Neural progenitor cell (in vitro differentiated cells): Measurements from ENCODE around the gene PXDN. TPM values are rescaled to one million over a fixed set of nuclear protein-coding genes. Genes with fewer than 3 reads are reported as not detected.

Source experiments
- DNase-seq: peaks from one replicate; pipeline ENCODE4 v3.0.0-alpha.2; 2016; ENCODE audit warnings: low spot score
- H2AFZ ChIP-seq: fragments of 200-600 bp; sonication (generic); replicated peaks from 2 replicates; pipeline ENCODE4 v1.6.1; 2016; ENCODE audit warnings: antibody characterized with exemption
- H3F3A ChIP-seq: fragments of 200-600 bp; sonication (generic); 2 replicates; pipeline ENCODE4 v1.6.1; 2016; ENCODE audit warnings: antibody characterized with exemption, low read depth
- H3K27ac ChIP-seq: fragments of 200-600 bp; sonication (generic); 2 replicates; pipeline ENCODE4 v1.5.1; 2016; ENCODE audit warnings: mild to moderate bottlenecking
- H3K27me3 ChIP-seq: fragments of 200-600 bp; sonication (generic); 2 replicates; pipeline ENCODE4 v1.6.1; 2016; ENCODE audit warnings: mild to moderate bottlenecking, moderate library complexity
- H3K36me3 ChIP-seq: fragments of 200-600 bp; sonication (generic); 2 replicates; pipeline ENCODE4 v1.5.1; 2016
- H3K4me1 ChIP-seq: fragments of 200-600 bp; sonication (generic); 2 replicates; pipeline ENCODE4 v1.6.1; 2016; ENCODE audit warnings: mixed run types
- H3K4me2 ChIP-seq: fragments of 200-600 bp; sonication (generic); 2 replicates; pipeline ENCODE4 v1.6.1; 2016
- H3K4me3 ChIP-seq: fragments of 200-600 bp; sonication (generic); 2 replicates; pipeline ENCODE4 v1.5.1; 2016
- H3K79me2 ChIP-seq: fragments of 200-600 bp; sonication (generic); 2 replicates; pipeline ENCODE4 v1.6.1; 2016; ENCODE audit warnings: low read depth
- H3K9ac ChIP-seq: fragments of 200-600 bp; sonication (generic); 2 replicates; pipeline ENCODE4 v1.6.1; 2016
- H3K9me3 ChIP-seq: fragments of 200-600 bp; sonication (generic); 2 replicates; pipeline ENCODE4 v1.5.1; 2016; ENCODE audit warnings: low read depth
- H4K20me1 ChIP-seq: fragments of 200-600 bp; sonication (generic); 2 replicates; pipeline ENCODE4 v1.6.1; 2016; ENCODE audit warnings: low read depth
- H3K27ac Mint-ChIP-seq: 3 replicates; pipeline ENCODE4 v1.8.0; 2021; ENCODE audit warnings: mixed read lengths
- H3K27me3 Mint-ChIP-seq: 2 replicates; pipeline ENCODE4 v1.8.0; 2022; ENCODE audit warnings: low read depth, mild to moderate bottlenecking, inconsistent platforms, moderate library complexity, mixed read lengths; ENCODE audit not compliant: insufficient read depth
- H3K36me3 Mint-ChIP-seq: 3 replicates; pipeline ENCODE4 v1.8.0; 2021; ENCODE audit warnings: mixed read lengths
- H3K4me1 Mint-ChIP-seq: 3 replicates; pipeline ENCODE4 v1.8.0; 2021; ENCODE audit warnings: mixed read lengths
- H3K4me3 Mint-ChIP-seq: 3 replicates; pipeline ENCODE4 v1.8.0; 2021; ENCODE audit warnings: mild to moderate bottlenecking, moderate library complexity, mixed read lengths
- H3K9me3 Mint-ChIP-seq: 3 replicates; pipeline ENCODE4 v1.8.0; 2020; ENCODE audit warnings: mixed read lengths
- CTCF ChIP-seq: fragments of 200-600 bp; sonication (generic); IDR thresholded peaks from 2 replicates; pipeline ENCODE4 v1.5.1; 2017; ENCODE audit warnings: antibody characterized with exemption, mild to moderate bottlenecking
- EZH2 ChIP-seq: fragments of 200-600 bp; sonication (generic); IDR thresholded peaks from 2 replicates; pipeline ENCODE4 v1.6.1; 2017; ENCODE audit warnings: antibody characterized with exemption, mild to moderate bottlenecking, moderate library complexity
- EZH2phosphoT487 ChIP-seq: fragments of 200-600 bp; sonication (generic); IDR thresholded peaks from 2 replicates; pipeline ENCODE4 v1.6.1; 2017; ENCODE audit warnings: antibody characterized with exemption
- total RNA-seq: library from RNA; depleted of rRNA; stranded (reverse); fragments of >200 nt; gene quantifications from 2 replicates; pipeline ENCODE4 v1.2.3, GENCODE V29; 2015; ENCODE audit warnings: low replicate concordance

The PXDN gene
- total RNA-seq, 1 donor from 2014 or later, result 118 TPM

GRCh38 chr2:1645761-1646476 lies 98.4 kb downstream of the PXDN start:
- Histone ChIP-seq H3K4me2 (no peak overlapping the region), H3K79me2 (no peaks in the 10 kb centered on the region), H3K36me3 (no peaks in the 10 kb centered on the region), H3K27ac (no peak overlapping the region), H3F3A (peaks cover 11% of the 10 kb centered on the region), H3K4me3 (no peak overlapping the region), H3K27me3 (no peaks in the 10 kb centered on the region), H3K9ac (no peak overlapping the region), H3K9me3 (no peaks in the 10 kb centered on the region), H3K4me1 (peaks cover 19% of the 10 kb centered on the region), H4K20me1 (no peaks in the 10 kb centered on the region), H2AFZ (no peak overlapping the region)
- peak overlapping the region; percentile 50 for H3K27ac Mint-ChIP-seq
- peaks cover 8% of the 10 kb centered on the region for H3K27me3 Mint-ChIP-seq
- peak overlapping the region; percentile 18 for H3K4me3 Mint-ChIP-seq
- peaks cover 24% of the 10 kb centered on the region for H3K4me1 Mint-ChIP-seq
- TF ChIP-seq EZH2 (no peak), EZH2phosphoT487 (no peak), CTCF (no peak)
- H3K9me3 Mint-ChIP-seq, result peaks cover 3% of the 10 kb centered on the region
- DNase-seq, result no peak
- H3K36me3 Mint-ChIP-seq, result peaks cover 38% of the 10 kb centered on the region

GRCh38 chr2:1644427-1644826 lies 99.9 kb downstream of the PXDN start:
- no peak overlapping the region for H3K4me3 Mint-ChIP-seq
- Histone ChIP-seq H3K9me3 (no peaks in the 10 kb centered on the region), H3K27me3 (no peaks in the 10 kb centered on the region), H3K9ac (no peak overlapping the region), H3F3A (peaks cover 12% of the 10 kb centered on the region), H4K20me1 (no peaks in the 10 kb centered on the region), H3K27ac (peak overlapping the region; percentile 53), H3K79me2 (no peaks in the 10 kb centered on the region), H3K4me2 (no peak overlapping the region), H3K4me3 (no peak overlapping the region), H3K36me3 (no peaks in the 10 kb centered on the region), H2AFZ (no peak overlapping the region), H3K4me1 (peaks cover 25% of the 10 kb centered on the region)
- H3K36me3 Mint-ChIP-seq, result peaks cover 27% of the 10 kb centered on the region
- H3K27ac Mint-ChIP-seq, result no peak overlapping the region
- peaks cover 31% of the 10 kb centered on the region for H3K4me1 Mint-ChIP-seq
- TF ChIP-seq EZH2 (no peak), CTCF (no peak)
- H3K9me3 Mint-ChIP-seq, result no peaks in the 10 kb centered on the region
- peaks cover 2% of the 10 kb centered on the region for H3K27me3 Mint-ChIP-seq
- no peak for DNase-seq

GRCh38 chr2:1642993-1643619 lies 101.2 kb downstream of the PXDN start:
- Histone ChIP-seq H3K27ac (peak overlapping the region; percentile 79), H2AFZ (no peak overlapping the region), H3K9me3 (no peaks in the 10 kb centered on the region), H3K36me3 (no peaks in the 10 kb centered on the region), H4K20me1 (no peaks in the 10 kb centered on the region), H3F3A (peaks cover 12% of the 10 kb centered on the region), H3K4me3 (no peak overlapping the region), H3K4me1 (peaks cover 25% of the 10 kb centered on the region), H3K4me2 (no peak overlapping the region), H3K79me2 (no peaks in the 10 kb centered on the region), H3K27me3 (no peaks in the 10 kb centered on the region), H3K9ac (no peak overlapping the region)
- Mint-ChIP-seq H3K9me3 (no peaks in the 10 kb centered on the region), H3K4me3 (no peak overlapping the region), H3K27me3 (peaks cover 2% of the 10 kb centered on the region), H3K27ac (peak overlapping the region; percentile 42), H3K4me1 (peaks cover 32% of the 10 kb centered on the region), H3K36me3 (peaks cover 25% of the 10 kb centered on the region)
- TF ChIP-seq EZH2 (no peak), CTCF (no peak), EZH2phosphoT487 (no peak)
- no peak for DNase-seq
